Vagina (tissue), 2 donors: ENCODE results near the gene MTX3.

Experiments
- POLR2A ChIP-seq, 2 donors: fragments of 450-650 bp; IDR thresholded peaks; one replicate each; pipeline ENCODE4 v1.6.1; 2017; ENCODE audit warnings: antibody characterized with exemption in 2 of 2, mild to moderate bottlenecking in 2 of 2, moderate library complexity in 2 of 2
- TF ChIP-seq, protein P1 (sequence below), 3 experiments: fragments of 450-650 bp in 2 of 3; fragments of 200-600 bp in 1 of 3; sonication (generic) in 1 of 3; IDR thresholded peaks; one replicate each; pipeline ENCODE4 v1.5.1; 2017 to 2019; ENCODE audit warnings: antibody characterized with exemption in 3 of 3, mild to moderate bottlenecking in 2 of 3, moderate library complexity in 2 of 3

GRCh38 chr5:80036615-80037014 lies 45.6 kb upstream of the MTX3 start:
- TF ChIP-seq, protein P1, sequence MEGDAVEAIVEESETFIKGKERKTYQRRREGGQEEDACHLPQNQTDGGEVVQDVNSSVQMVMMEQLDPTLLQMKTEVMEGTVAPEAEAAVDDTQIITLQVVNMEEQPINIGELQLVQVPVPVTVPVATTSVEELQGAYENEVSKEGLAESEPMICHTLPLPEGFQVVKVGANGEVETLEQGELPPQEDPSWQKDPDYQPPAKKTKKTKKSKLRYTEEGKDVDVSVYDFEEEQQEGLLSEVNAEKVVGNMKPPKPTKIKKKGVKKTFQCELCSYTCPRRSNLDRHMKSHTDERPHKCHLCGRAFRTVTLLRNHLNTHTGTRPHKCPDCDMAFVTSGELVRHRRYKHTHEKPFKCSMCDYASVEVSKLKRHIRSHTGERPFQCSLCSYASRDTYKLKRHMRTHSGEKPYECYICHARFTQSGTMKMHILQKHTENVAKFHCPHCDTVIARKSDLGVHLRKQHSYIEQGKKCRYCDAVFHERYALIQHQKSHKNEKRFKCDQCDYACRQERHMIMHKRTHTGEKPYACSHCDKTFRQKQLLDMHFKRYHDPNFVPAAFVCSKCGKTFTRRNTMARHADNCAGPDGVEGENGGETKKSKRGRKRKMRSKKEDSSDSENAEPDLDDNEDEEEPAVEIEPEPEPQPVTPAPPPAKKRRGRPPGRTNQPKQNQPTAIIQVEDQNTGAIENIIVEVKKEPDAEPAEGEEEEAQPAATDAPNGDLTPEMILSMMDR (IDR thresholded peaks at IDR 0.05), result no peak
- no peak for TF ChIP-seq POLR2A (IDR thresholded peaks at IDR 0.05)
